ENCODE data around the gene MED9.
A peak's percentile ranks its signal among the peaks of the same experiment; 100 is the strongest.
"Not testable (repeated sequence)": the region's sequence is repeated elsewhere in the genome, so short reads cannot be mapped to it uniquely, and the experiment has no call there.

MED9 gene

GRCh38 chr17:17445925-17446665 is 30.7 kb upstream of the MED9 start:
- no peak for TF ChIP-seq CTCF (IDR thresholded peaks at IDR 0.05; ENCODE audit: low read length, missing control alignments)
- peak; percentile 82 for DNase-seq (ENCODE audit: low read depth)
- no peak overlapping the region for H3K4me3 ChIP-seq (replicated peaks; ENCODE audit: low read depth, low read length)

GRCh38 chr17:17446666-17447155 is 30.1 kb upstream of the MED9 start:
- H3K4me3 ChIP-seq (replicated peaks; ENCODE audit: low read depth, low read length), result no peak overlapping the region
- no peak for DNase-seq (ENCODE audit: low read depth)
- no peak for TF ChIP-seq CTCF (IDR thresholded peaks at IDR 0.05; ENCODE audit: low read length, missing control alignments)

GRCh38 chr17:17447264-17447663 is 29.5 kb upstream of the MED9 start:
- no peak for TF ChIP-seq CTCF (IDR thresholded peaks at IDR 0.05; ENCODE audit: low read length, missing control alignments)
- no peak for DNase-seq (ENCODE audit: low read depth)
- H3K4me3 ChIP-seq (replicated peaks; ENCODE audit: low read depth, low read length), result no peak overlapping the region

- no peak overlapping the region for H3K4me3 ChIP-seq (replicated peaks; ENCODE audit: low read depth, low read length)
- DNase-seq (ENCODE audit: low read depth), result no peak
- TF ChIP-seq CTCF (IDR thresholded peaks at IDR 0.05; ENCODE audit: low read length, missing control alignments), result no peak
These were observed 28.7 kb upstream of the MED9 start for GRCh38 chr17:17448076-17448475.

GRCh38 chr17:17448723-17449122 is 28.1 kb upstream of the MED9 start:
- TF ChIP-seq CTCF (IDR thresholded peaks at IDR 0.05; ENCODE audit: low read length, missing control alignments), result no peak
- DNase-seq (ENCODE audit: low read depth), result no peak
- H3K4me3 ChIP-seq (replicated peaks; ENCODE audit: low read depth, low read length), result no peak overlapping the region

- H3K4me3 ChIP-seq (replicated peaks; ENCODE audit: low read depth, low read length), result no peak overlapping the region
- DNase-seq (ENCODE audit: low read depth), result no peak
- no peak for TF ChIP-seq CTCF (IDR thresholded peaks at IDR 0.05; ENCODE audit: low read length, missing control alignments)
These were observed 23.7 kb upstream of the MED9 start for GRCh38 chr17:17453088-17453487.

- TF ChIP-seq CTCF (IDR thresholded peaks at IDR 0.05; ENCODE audit: low read length, missing control alignments), result no peak
- H3K4me3 ChIP-seq (replicated peaks; ENCODE audit: low read depth, low read length), result no peak overlapping the region
- DNase-seq (ENCODE audit: low read depth), result no peak
These were observed 22.5 kb upstream of the MED9 start for GRCh38 chr17:17454276-17454675.

GRCh38 chr17:17454700-17455099 is 22.1 kb upstream of the MED9 start:
- DNase-seq (ENCODE audit: low read depth); H3K4me3 ChIP-seq (replicated peaks; ENCODE audit: low read depth, low read length): not testable (repeated sequence)

All from fibroblast of pulmonary artery (primary cell).